GM08714 (cell line): ENCODE results near the gene MYH15.

Source experiments
- H3K4me3 ChIP-seq: fragments of 200-500 bp; sonication (Bioruptor generic); 2 replicates; pipeline ENCODE4 v1.5.1; 2014; ENCODE audit warnings: mild to moderate bottlenecking, low read length, inconsistent platforms
- ZNF274 ChIP-seq: IDR thresholded peaks from 2 replicates; pipeline ENCODE4 v1.6.1; 2012; ENCODE audit warnings: mild to moderate bottlenecking, low read depth, low read length

MYH15 gene

DNA sequence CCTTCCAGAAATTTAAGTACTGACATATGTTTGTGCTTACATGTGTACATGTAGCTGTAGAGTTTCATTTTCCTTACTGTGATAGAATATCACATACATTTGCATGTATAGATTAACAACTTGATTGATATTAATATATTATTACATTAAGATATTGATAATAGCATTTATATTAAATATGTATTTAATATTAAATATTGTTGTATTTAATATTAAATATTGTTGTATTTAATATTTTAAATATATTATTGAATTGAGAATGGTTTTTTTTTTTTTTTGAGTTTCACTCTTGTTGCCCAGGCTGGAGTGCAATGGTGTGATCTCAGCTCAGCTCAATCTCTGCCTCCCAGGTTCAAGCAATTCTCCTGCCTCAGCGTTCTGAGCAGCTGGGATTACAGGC lies 76.5 kb downstream of the MYH15 start:
- no peak for TF ChIP-seq ZNF274
- no peak overlapping the region for H3K4me3 ChIP-seq

DNA sequence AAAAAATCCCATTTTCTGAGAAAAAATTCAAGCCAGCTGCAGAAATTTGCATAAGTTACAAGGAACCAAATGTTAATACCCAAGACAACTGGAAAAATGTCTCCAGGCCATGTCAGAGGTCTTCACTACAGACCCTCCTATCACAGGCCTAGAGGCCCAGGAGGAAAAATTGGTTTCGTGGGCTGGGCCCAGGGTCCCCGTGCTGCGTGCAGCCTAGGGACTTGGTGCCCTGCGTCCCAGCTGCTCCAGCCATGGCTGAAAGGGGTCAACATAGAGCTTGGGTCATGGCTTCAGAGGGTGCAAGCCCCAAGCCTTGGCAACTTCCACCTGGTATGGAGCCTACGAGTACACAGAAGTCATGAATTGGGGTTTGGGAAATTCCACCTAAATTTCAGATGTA lies 78.0 kb downstream of the MYH15 start:
- H3K4me3 ChIP-seq, result no peak overlapping the region
- TF ChIP-seq ZNF274, result no peak

DNA sequence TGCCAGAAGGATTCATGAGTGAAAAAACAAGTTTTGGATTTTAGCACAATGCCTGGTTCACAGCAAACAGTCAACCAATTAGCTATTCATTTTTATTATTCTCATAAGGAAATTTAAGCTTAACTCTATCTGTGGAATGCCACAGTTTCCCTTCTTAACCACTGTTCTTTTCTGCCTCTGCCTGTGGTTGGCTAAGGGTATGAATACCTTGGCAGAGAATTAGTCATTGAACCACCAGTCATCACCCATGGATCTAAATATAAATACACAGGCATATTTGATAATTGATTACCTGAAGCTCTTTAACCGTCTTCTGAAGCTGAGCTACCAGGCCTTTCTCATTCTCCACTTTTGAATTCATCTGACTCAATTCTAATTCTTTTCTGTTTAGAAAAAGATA lies 79.9 kb downstream of the MYH15 start:
- H3K4me3 ChIP-seq, result no peak overlapping the region
- no peak for TF ChIP-seq ZNF274

DNA sequence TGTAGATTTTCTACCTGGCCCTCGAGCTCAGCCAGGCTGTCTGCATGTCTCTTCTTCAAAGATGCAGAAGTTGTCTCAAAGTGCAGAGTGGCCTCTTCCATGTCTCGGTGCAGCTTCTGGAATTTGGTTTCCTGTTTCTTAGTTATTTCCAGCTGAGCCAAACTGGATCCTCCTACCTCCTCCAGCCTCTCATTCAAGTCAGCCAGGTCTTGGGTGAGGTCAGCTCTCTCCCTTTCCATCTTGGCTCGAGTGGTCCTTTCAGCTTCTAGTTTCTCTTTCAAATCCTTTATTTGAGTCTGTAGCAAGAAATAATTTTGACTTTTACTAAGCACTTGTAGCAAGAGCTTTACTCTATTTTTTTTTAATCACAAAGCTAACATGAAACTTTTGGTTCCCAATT lies 81.8 kb downstream of the MYH15 start:
- TF ChIP-seq ZNF274, result no peak
- no peak overlapping the region for H3K4me3 ChIP-seq

DNA sequence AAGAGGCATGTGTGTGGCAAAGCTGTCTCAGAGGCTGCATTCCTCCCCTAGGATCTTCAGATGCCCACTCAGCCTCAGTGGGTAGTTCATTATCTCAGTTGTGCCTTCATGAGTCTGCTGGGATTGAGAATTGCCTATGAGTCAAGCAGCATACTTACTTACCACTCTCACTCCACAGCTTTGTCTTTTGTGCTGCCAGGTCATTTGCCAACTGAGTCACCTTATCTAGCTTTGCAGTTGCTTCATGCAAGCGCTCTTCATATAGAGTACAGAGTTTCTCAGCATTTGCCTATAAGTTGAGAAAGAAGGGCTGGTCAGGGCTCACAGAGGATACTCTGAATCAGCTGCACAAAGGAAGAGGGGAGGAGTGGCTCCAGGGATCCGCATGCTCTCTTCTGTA lies 89.5 kb downstream of the MYH15 start:
- TF ChIP-seq ZNF274, result no peak

DNA sequence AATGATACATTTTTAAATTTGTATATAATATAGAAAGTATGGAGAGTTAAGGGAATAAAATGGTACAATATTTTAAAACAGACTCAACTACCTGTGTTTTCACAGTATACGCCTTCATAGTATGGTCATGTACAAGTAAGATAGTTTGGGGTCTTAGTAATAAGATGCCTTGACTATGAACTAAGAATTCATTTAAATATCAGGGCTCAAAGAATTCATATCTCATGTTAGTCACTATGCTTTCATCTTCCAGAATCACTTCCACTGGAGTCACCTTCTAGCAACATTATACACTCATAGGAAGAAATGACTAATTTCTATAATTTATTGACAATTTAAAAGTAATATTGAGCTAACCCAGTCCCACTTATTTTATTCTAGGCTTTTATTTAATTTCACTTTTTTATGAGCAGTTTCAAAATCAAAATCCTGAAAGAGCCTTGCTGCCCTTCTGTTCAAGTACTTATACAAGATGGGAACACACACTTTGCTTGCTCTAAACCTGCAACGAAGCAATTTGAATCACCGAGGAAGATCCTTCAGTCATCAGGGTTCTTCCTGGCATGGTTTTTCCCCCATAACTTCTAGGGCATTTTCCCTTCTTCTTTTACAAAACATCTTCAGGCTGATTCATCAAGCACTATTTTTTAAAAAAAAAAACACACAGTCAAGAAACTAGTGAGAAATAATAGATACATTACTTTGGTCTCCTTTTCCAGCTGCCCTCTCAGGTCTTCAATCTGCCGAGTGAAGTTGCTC lies 94.1 kb downstream of the MYH15 start:
- TF ChIP-seq ZNF274, result no peak
- no peak overlapping the region for H3K4me3 ChIP-seq

More for the DNA sequence above, 89.5 kb downstream of the MYH15 start:
- no peak overlapping the region for H3K4me3 ChIP-seq

DNA sequence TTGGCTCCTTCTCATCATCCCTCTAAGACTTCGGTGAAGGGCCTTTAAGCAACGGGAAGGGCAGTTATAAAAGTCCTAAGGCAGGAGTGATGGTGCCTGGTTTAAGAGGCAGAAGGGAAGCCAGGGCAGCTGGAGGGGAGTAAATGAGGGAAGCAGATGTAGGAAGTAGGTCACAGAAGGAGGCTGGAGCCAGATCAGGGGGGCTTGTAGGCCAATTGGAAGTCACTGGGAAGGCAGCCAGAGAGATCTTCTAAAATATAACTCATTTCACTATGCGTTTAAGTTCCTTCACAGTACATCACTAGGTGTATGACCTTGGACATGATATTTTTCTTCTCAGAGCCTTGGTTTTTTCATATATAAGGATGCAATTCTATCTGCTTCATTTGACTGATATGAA lies 94.7 kb downstream of the MYH15 start:
- no peak for TF ChIP-seq ZNF274
- H3K4me3 ChIP-seq, result no peak overlapping the region

DNA sequence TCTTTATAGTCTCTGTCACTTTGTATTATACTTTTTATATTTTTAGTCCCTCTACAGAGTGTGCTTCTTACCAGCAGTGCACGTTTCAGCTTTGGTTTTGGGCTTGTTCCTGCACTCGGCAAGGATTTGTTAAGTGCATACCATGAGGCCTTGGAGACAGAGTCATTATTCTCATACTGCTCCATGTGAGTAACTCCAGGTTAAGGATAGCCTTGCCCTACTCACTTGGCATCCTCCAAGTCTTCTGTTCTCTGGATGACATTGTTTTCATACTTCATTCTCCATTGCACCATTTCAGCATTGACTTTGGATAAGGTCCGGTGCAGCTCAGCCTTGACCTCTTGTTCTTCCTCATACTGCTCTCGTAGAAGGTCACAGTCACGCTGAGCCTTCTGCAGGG lies 96.4 kb downstream of the MYH15 start:
- TF ChIP-seq ZNF274, result no peak
- no peak overlapping the region for H3K4me3 ChIP-seq

DNA sequence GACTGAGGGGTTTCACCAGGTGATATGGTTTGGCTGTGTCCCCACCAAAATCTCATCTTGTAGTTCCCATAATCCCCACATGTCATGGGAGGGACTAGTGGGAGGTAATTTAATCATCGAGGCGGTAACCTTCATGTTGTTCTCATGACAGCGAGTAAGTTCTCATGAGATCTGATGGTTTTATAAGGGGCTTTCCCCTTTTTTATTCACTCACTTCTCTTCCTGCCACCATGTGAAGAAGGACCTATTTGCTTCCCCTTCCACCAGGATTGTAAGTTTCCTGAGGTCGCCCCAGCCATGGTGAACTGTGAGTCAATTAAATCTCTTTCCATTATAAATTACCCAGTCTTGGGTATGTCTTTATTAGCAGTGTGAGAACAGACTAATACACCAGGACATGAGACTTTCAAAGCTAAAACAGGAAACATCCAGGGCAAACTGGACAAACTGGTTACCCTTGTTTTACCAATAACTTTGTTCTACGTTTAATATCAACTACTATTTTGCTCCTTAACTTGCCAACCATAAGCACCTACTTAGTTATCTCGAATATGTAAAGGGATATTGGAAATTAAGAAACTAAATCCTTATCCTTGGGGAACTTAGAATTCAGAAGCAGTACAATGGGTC lies 98.2 kb downstream of the MYH15 start:
- TF ChIP-seq ZNF274, result no peak
- H3K4me3 ChIP-seq, result no peak overlapping the region

DNA sequence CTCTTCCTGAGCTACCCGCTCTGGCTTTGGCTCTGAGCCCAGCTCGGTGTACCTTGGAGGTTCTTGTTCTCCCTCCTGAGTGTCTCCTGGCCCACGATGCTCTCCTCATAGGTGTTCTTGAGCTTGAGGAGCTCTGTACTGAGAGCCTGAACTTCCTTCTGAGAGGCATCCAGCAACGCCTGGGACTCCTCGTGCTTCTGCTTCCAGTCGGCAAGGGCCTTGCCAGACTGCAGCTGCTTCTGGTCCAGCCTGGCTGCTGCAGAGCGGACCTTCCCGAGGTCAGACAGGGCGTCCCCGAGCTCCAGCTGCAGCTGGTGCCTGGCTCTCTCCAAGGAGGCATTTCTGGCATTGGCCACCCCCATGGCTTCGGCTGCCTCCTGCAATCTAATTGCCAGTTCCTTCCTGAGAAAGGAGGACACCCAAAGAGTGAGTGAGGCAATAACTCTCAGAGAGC lies 99.8 kb downstream of the MYH15 start:
- no peak for TF ChIP-seq ZNF274
- no peak overlapping the region for H3K4me3 ChIP-seq

DNA sequence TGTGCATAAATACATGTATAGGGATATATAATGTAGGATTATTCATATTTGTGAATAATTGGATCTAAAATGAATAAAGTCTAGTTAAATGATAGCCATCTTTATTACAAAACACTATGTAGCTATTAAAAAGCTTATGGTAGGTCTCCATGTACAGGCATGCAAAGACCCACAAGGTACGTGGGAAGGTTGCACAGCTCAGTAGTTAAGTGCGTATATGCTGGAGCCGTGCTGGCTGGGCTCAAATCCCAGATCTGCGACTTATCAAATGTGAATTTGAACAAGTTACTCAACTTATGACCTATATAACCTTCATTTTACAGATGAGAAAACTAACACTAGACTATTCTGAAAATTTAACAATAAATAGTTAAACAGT lies 100.6 kb downstream of the MYH15 start:
- no peak overlapping the region for H3K4me3 ChIP-seq
- TF ChIP-seq ZNF274, result no peak

DNA sequence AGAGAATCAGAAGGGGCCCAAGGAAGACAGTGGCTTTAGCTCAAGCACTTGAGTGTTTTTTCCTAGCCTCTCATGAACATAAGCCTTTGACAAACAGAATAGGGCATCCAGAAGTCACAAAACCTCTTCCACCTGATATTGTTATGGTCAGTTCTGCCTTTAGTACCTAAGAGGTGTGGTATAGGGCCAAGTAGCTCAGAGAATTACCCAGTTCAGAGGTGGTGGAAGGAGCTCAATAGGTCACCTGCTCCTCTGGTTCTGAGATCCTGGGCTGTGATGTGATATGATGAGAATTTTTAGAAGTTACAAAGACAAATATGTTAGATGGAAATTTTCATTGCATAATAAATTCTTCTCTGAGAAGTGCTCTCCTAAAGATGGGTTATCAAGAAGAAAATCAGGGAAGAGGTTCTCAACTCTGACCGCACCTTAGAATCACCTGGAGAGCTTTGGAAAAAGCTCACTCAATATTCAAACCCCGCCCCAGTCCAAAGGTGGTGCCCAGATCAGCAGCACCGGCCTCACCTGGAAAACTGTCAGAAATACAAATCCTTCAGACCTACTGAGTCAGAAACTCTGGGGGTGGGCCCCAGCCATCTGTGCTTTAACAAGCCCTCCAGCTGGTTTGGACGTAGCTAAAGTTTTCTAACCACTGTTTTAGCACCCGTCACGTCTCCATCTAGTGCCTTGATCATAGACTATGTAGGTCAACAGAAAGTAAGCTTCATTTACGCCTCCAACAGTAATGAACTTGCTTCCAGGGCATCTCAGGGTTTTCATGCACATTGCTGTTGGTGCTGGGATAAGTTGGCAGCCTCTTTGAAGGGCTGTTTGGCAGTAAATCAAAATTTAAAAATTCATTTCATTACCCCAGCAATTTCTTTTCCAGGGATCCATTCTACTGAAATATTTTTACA lies 101.3 kb downstream of the MYH15 start:
- no peak for TF ChIP-seq ZNF274
- no peak overlapping the region for H3K4me3 ChIP-seq

DNA sequence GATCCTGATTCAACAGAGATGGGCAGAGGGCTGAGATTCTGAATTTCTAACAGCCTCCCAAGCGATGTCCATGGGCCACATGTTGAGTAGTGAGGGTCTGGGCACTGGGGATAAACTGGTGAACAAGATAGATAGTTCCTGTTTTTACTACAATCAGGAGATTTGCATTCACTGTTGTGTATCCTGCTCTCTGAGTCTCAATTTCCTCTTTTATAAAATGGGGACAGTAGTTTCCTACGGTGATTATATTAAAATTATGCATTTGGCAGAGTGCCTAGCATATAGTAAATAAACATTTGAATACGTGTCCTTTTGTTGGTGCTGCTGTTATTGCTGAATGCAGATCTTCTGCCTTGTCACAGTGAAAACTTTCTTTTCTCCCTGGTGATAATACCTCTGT lies 102.5 kb downstream of the MYH15 start:
- TF ChIP-seq ZNF274, result no peak
- H3K4me3 ChIP-seq, result no peak overlapping the region

DNA sequence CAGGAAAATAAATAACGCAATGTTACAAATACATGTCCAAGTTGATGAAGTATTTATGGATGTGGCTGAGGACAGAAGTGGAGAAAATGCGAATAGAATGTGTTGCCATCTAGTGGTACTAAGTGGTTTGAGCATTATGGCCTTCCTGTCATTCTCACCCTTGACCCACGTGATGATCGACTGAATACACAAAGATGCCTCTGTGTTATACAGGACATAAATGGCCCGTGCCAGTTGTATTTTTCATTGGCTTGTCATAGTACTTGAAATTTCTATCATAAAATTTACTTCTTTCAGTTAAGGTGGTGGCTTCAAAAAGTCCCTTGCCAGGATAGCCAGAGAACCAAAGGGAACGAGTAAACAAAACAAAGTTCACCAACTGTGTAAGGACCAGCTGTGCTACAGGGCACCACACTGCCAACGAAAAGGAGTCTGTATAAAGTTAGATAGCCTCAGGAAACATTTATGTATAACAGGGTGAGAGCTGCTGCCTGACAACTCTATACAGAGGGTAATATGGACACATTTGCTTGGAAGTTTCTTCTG lies 103.7 kb downstream of the MYH15 start:
- no peak for TF ChIP-seq ZNF274
- H3K4me3 ChIP-seq, result no peak overlapping the region
